Stomach (tissue), 9 donors: ENCODE data around the gene PDF. TPM values are rescaled to one million over a fixed set of nuclear protein-coding genes. Genes with fewer than 3 reads are reported as not detected.
"Not testable (repeated sequence)": the region's sequence is repeated elsewhere in the genome, so short reads cannot be mapped to it uniquely, and the experiment has no call there.

Experiments
- DNase-seq, 2 donors: peaks; one replicate each; pipeline versions ENCODE4 v3.0.0 to v3.0.0-alpha.2; 2013 to 2019
- H3K27ac ChIP-seq, 5 donors: fragments of 200-600 bp in 4 of 5; sonication (generic) in 4 of 5; one replicate each; pipeline ENCODE4 v1.5.1; 2013 to 2019; ENCODE audit warnings: mild to moderate bottlenecking in 1 of 5, moderate library complexity in 1 of 5
- H3K27me3 ChIP-seq, 3 donors: fragments of 200-600 bp; sonication (generic); one replicate each; pipeline ENCODE4 v1.5.1; 2017 to 2019; ENCODE audit warnings: mixed run types in 1 of 3
- H3K36me3 ChIP-seq, 4 donors: fragments of 200-600 bp; sonication (generic); 1 replicate in 3 of 4; 2 replicates in 1 of 4; pipeline ENCODE4 v1.5.1; 2016 to 2019
- H3K4me1 ChIP-seq, 4 donors: fragments of 200-600 bp; sonication (generic); one replicate each; pipeline ENCODE4 v1.5.1; 2016 to 2019
- H3K4me3 ChIP-seq, 4 donors: fragments of 200-600 bp; sonication (generic) in 3 of 4; one replicate each; pipeline ENCODE4 v1.5.1; 2016 to 2019; ENCODE audit warnings: mild to moderate bottlenecking in 1 of 4
- H3K9me3 ChIP-seq, 4 donors: fragments of 200-600 bp; sonication (generic); one replicate each; pipeline ENCODE4 v1.5.1; 2016 to 2019
- EP300 ChIP-seq: sonication (generic); formaldehyde crosslinking; IDR thresholded peaks from one replicate; pipeline ENCODE4 v1.6.1; 2017; ENCODE audit warnings: antibody characterized with exemption
- POLR2A ChIP-seq, 4 donors: fragments of 450-650 bp; IDR thresholded peaks; one replicate each; pipeline ENCODE4 v1.6.1; 2016; ENCODE audit warnings: antibody characterized with exemption in 4 of 4, control low read depth in 2 of 4, mild to moderate bottlenecking in 1 of 4, moderate library complexity in 1 of 4
- POLR2AphosphoS5 ChIP-seq, 3 donors: sonication (generic); formaldehyde crosslinking; IDR thresholded peaks; one replicate each; pipeline ENCODE4 v1.6.1; 2016; ENCODE audit warnings: antibody characterized with exemption in 3 of 3
- WGBS, 5 donors: extraction: QIAGEN DNeasy Blood & Tissue Kit in 3 of 5; methylation state at CpG; one replicate each; pipeline versions ENCODE4 v1.1.5 to v1.1.7; 2013 to 2018; 5-methylcytosine and 5-hydroxymethylcytosine counted together
- intact Hi-C: fragments of 100-400 bp; cut with DNase I; formaldehyde crosslinking; loops from one replicate; pipeline ENCODE4 v1.15.1; 2023; ENCODE audit warnings: low total_unique reads
- polyA plus RNA-seq, 3 donors: library from polyadenylated mRNA; stranded (reverse); fragments of 200-250 nt; gene quantifications; one replicate each; pipeline ENCODE4 v1.2.3, GENCODE V29; 2013
- total RNA-seq, 5 donors: library from RNA; depleted of rRNA; stranded (reverse); fragments of >200 nt; gene quantifications; one replicate each; pipeline versions ENCODE4 v1.1.0 to v1.2.3, GENCODE V29; 2014 to 2016
- TF ChIP-seq, protein P1 (sequence below), 7 experiments: fragments of 450-650 bp in 4 of 7; fragments of 200-600 bp in 3 of 7; sonication (generic) in 3 of 7; IDR thresholded peaks; one replicate each; pipeline ENCODE4 v1.5.1; 2016 to 2019; ENCODE audit warnings: antibody characterized with exemption in 7 of 7, control low read depth in 2 of 7, mild to moderate bottlenecking in 1 of 7
- donor health status: healthy with polysubstance abuse.
- donor health status: Bipolar disorder and iron deficiency.
- donor health status: healthy.

PDF gene
- total and polyA plus RNA-seq, 8 donors = 1.7 to 131 (median 7.9) TPM; not detected in 1

GRCh38 chr16:69306031-69306430 lies 24.4 kb downstream of the PDF start:
- intact Hi-C loops = no loop called here
- Histone ChIP-seq H3K27ac (no peak overlapping the region), H3K4me3 (no peak overlapping the region), H3K9me3 (no peaks in the 10 kb centered on the region), H3K36me3 (peaks cover 11 to 36% (median 29%) of the 10 kb centered on the region in 4 donors), H3K4me1 (peaks cover 0 to 6% (median 3%) of the 10 kb centered on the region in 4 donors), H3K27me3 (no peaks in the 10 kb centered on the region)
- TF ChIP-seq, protein P1, sequence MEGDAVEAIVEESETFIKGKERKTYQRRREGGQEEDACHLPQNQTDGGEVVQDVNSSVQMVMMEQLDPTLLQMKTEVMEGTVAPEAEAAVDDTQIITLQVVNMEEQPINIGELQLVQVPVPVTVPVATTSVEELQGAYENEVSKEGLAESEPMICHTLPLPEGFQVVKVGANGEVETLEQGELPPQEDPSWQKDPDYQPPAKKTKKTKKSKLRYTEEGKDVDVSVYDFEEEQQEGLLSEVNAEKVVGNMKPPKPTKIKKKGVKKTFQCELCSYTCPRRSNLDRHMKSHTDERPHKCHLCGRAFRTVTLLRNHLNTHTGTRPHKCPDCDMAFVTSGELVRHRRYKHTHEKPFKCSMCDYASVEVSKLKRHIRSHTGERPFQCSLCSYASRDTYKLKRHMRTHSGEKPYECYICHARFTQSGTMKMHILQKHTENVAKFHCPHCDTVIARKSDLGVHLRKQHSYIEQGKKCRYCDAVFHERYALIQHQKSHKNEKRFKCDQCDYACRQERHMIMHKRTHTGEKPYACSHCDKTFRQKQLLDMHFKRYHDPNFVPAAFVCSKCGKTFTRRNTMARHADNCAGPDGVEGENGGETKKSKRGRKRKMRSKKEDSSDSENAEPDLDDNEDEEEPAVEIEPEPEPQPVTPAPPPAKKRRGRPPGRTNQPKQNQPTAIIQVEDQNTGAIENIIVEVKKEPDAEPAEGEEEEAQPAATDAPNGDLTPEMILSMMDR (IDR thresholded peaks at IDR 0.05) = no peak
- no peak for TF ChIP-seq POLR2A (IDR thresholded peaks at IDR 0.05)
- TF ChIP-seq EP300 = no peak
- TF ChIP-seq POLR2AphosphoS5 (IDR thresholded peaks at IDR 0.05) = no peak
- 76 to 91% (median 82%) methylated on average over 1 of the region's 1 CpG for WGBS, 5 donors
- no peak for DNase-seq

DNA sequence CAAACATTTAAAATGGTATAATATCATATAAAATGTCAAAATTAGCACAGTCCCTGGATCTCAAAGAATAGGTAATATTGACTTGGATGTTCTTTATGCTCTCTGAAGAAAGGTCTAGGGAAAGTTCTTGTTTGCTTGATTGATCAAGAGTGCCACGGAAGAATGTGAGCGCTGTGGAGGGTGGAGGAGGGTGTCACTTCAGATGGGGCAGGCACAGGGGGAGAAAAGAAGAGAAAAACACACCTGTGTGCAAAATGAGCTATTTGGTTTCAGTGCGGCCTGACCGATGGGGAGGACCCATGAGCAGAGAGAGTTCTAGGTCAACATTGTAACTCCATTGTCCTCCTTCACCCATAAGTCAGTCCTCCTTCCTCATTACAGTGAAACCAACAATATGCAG lies 28.1 kb downstream of the PDF start:
- no peak for DNase-seq
- H3K36me3 ChIP-seq = peaks cover 27 to 64% (median 57%) of the 10 kb centered on the region in 4 donors
- H3K9me3 ChIP-seq = no peaks in the 10 kb centered on the region
- WGBS, 5 donors = 88 to 94% (median 92%) methylated on average over 4 of the region's 4 CpGs
- TF ChIP-seq POLR2AphosphoS5 (IDR thresholded peaks at IDR 0.05) = no peak
- no peak for TF ChIP-seq EP300
- TF ChIP-seq POLR2A (IDR thresholded peaks at IDR 0.05) = no peak
- H3K4me3 ChIP-seq = no peak overlapping the region
- H3K27ac ChIP-seq = no peak overlapping the region
- intact Hi-C loops = no loop called here
- no peaks in the 10 kb centered on the region for H3K4me1 ChIP-seq
- no peaks in the 10 kb centered on the region for H3K27me3 ChIP-seq

DNA sequence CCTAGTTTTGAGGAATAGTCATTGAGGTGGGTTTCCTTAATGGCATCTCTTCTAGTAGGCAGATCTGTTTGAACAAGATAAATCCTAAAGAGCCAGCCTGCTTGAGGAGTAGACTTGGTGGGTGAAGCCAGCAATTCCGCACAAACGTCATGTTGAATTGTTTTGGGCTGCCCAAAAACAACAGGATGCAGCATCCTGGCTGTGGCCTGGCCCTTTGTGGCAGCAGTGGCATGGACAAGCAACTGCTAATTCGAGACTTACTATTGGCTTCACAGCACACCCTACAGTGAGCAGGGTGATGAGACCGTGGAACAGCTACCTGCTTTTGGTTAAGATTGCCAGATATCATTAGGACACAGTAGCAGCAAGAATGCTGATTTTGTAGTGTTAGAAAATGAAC lies 28.5 kb downstream of the PDF start:
- peaks cover 27 to 65% (median 57%) of the 10 kb centered on the region in 4 donors for H3K36me3 ChIP-seq
- intact Hi-C loops = no loop called here
- H3K4me1 ChIP-seq = no peaks in the 10 kb centered on the region
- H3K27ac ChIP-seq = no peak overlapping the region
- H3K9me3 ChIP-seq = no peaks in the 10 kb centered on the region
- TF ChIP-seq, protein P1 (IDR thresholded peaks at IDR 0.05) = no peak
- no peak for TF ChIP-seq EP300
- no peak for TF ChIP-seq POLR2AphosphoS5 (IDR thresholded peaks at IDR 0.05)
- no peak for TF ChIP-seq POLR2A (IDR thresholded peaks at IDR 0.05)
- no peak overlapping the region for H3K4me3 ChIP-seq
- 83 to 95% (median 94%) methylated on average over 4 of the region's 4 CpGs for WGBS, 5 donors
- H3K27me3 ChIP-seq = no peaks in the 10 kb centered on the region
- no peak for DNase-seq

DNA sequence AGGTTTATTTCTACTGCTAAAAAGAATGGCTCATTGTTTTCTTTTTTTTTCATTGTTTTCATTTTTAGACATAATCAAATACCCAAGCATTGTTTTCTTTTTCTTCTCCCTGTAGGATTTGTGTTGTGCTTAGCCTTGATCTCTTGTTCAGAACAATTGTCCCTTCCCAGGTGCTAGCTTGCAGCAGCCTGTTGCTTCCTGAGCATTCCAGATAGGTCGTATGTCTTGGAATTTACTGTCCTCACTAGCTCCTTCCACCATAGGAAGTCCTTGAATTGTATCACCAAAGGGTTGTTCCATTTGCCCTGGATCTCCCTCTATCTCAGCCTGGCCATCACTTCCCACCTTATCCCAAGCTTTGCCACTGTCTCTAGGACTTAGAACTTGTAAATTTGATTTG lies 29.2 kb downstream of the PDF start:
- Histone ChIP-seq H3K4me3 (no peak overlapping the region), H3K36me3 (peaks cover 27 to 70% (median 59%) of the 10 kb centered on the region in 4 donors), H3K27me3 (no peaks in the 10 kb centered on the region), H3K9me3 (no peaks in the 10 kb centered on the region), H3K4me1 (no peaks in the 10 kb centered on the region), H3K27ac (no peak overlapping the region)
- DNase-seq = no peak
- intact Hi-C loops = no loop called here
- TF ChIP-seq POLR2AphosphoS5 (IDR thresholded peaks at IDR 0.05) = no peak
- TF ChIP-seq, protein P1 (IDR thresholded peaks at IDR 0.05) = no peak
- TF ChIP-seq POLR2A (IDR thresholded peaks at IDR 0.05) = no peak
- TF ChIP-seq EP300 = no peak
- WGBS, 5 donors = 69 to 94% (median 73%) methylated on average over 1 of the region's 1 CpG

GRCh38 chr16:69298261-69298660 lies 32.1 kb downstream of the PDF start:
- TF ChIP-seq POLR2AphosphoS5 (IDR thresholded peaks at IDR 0.05) (no peak), EP300 (no peak), POLR2A (IDR thresholded peaks at IDR 0.05) (no peak)
- TF ChIP-seq, protein P1 (IDR thresholded peaks at IDR 0.05) = no peak
- no peaks in the 10 kb centered on the region for H3K4me1 ChIP-seq
- no peak for DNase-seq
- peaks cover 21 to 60% (median 51%) of the 10 kb centered on the region in 4 donors for H3K36me3 ChIP-seq
- 97 to 100% (median 99%) methylated on average over 3 to 4 of the region's 4 CpGs for WGBS, 5 donors
- intact Hi-C loops = no loop called here
- H3K27ac ChIP-seq = peak overlapping the region in 1 of 5 donors; percentile 42
- no peak overlapping the region for H3K4me3 ChIP-seq
- H3K27me3 ChIP-seq = no peaks in the 10 kb centered on the region
- no peaks in the 10 kb centered on the region for H3K9me3 ChIP-seq

- peaks cover 21 to 53% (median 41%) of the 10 kb centered on the region in 4 donors for H3K36me3 ChIP-seq
- H3K4me3 ChIP-seq, H3K27me3 ChIP-seq, H3K9me3 ChIP-seq, intact Hi-C loops, H3K4me1 ChIP-seq, DNase-seq, H3K27ac ChIP-seq: not testable (repeated sequence)
- 95 to 98% (median 97%) methylated on average over 7 of the region's 7 CpGs for whole genome bisulfite sequencing, 5 donors
Observed at GRCh38 chr16:69296771-69297170, 33.6 kb downstream of the PDF start.
